ENCODE results near the gene SFMBT2.
"Not testable (repeated sequence)": the region's sequence is repeated elsewhere in the genome, so short reads cannot be mapped to it uniquely, and the experiment has no call there.

The SFMBT2 gene

DNA sequence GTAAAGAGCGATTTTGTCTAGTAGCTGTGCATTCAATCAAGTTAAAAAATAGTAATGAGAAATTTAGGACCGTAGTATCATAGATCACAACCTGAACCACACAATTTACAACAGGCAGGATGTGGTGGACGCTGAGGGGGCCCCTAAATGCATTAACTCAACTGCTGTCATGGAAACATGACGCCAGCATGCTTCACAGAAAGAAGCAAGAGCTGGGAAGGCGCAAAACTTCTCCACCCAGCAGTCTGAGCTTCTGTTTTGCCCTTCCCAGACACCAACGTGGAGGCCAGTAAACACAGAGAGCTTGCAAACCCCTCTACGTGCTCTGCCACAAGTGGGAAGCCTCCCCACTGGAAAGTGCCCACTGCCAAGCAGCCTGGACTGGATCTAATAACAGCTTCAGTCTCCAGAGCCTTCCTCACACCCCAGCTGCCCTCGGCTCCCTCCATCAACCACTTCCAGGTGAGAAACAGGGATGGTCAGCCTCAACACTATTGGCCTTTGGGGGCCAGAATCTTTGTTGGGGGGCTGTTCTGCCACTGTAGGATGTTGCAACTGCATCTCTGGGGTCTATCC, 151.8 kb downstream of the SFMBT2 start:
- DNase-seq, result peak; percentile 56

DNA sequence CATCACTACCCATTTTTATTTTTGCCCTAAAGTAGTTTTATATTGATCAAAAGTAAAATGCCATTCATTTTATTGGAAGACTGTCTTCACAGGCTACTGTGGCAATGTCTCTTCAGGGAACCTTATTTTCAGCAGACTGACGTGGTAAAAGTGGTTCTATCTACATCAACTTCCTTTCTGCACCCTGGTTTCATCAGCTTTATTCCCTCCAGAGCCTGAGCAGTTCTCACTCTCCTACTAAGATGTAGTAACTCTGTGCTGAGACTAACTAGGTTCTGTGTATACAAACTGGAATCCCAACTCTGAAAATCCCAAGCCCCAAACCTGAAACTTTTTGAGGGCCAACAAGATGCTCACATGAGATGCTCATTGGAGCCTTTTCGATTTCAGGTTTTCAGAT, 155.3 kb downstream of the SFMBT2 start:
- no peak for DNase-seq

DNA sequence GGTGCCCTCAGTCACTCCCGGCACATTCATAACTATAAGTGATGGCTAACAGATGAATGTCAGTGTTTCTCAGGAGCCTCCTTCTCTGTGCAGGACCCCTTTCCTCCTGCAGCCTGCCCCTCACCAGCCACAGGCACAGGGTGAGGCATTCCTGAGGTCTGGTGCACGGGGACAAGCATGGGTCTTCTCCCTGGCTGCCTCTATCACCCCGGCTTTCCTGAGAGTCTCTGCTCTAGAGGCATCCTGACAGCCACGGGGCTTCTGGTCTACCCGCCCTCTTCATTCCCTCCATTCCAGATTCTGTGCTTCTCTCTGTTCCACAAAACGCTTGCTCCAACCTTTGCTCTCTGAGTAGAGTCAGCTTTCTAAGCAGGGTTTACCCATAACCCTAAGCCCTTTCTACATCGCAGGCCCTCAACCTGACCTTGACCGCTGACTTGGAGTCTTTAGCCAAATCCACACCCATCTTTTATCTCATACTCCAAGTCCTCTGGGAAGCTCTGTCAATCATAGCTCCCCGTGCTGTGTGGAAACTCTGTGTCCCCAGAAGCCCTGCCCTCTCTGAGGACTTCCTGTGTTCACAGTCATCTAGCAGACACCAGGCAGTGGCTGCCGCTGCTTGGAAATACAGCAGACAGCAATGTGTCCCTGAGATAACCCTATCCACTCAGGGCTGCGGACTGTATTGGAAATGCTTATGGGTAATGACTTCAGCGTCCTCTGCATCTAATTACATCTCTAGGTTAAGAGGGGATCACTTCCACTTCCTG, 159.0 kb downstream of the SFMBT2 start:
- DNase-seq, result no peak

GRCh38 chr10:7250236-7250635, 160.6 kb downstream of the SFMBT2 start:
- DNase-seq, result no peak

DNA sequence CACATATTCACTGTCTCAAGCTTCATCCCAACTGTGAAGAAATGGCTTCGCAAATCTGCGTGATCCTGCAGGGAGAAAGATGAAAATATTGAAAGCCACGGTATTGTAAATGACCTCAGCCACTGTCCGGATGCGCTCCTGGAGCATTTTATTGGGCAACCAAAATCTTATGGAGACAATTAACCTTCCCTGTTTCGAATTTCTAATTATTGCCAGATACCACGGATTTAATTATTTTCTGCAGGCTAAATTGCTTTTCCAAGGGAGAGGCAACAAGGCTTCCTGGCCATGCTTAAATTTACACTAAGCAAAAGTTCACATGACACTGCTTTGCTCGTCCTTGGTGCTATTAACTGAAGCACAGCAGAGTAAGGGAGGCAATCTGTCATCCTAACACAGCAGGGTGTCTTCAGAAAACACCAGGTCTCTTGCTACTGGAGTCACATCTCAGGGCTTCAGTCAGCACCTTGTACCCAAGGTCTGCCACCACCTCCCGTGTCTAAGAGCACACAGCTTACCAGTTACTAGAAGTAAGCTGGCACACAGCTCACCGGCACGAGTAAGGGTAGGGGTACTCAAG, 162.2 kb downstream of the SFMBT2 start:
- no peak for DNase-seq

- no peak for DNase-seq
These were observed 162.7 kb downstream of the SFMBT2 start for GRCh38 chr10:7248148-7248547.

GRCh38 chr10:7245505-7245904, 165.3 kb downstream of the SFMBT2 start:
- DNase-seq, result no peak

- no peak for DNase-seq
These were observed 167.0 kb downstream of the SFMBT2 start for GRCh38 chr10:7243873-7244272.

GRCh38 chr10:7243139-7243538, 167.7 kb downstream of the SFMBT2 start:
- DNase-seq, result no peak

- no peak for DNase-seq
These were observed 171.4 kb downstream of the SFMBT2 start for GRCh38 chr10:7239312-7239985.

DNA sequence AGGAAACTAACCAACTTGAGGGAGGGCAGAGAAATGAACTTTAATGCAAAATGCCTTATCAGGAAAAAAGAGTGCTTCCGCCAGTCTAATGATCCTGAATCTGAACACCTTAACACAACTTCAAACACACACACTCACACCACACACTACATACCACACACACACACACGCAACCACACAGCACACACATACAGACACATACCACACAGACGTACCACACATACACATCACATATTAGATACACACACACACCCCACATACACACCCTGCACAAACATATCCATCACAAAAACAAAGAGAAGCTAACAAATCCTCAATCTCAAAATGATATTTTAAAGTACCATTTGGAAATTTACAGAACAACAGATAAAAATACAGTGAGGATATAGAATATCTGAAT, 175.5 kb downstream of the SFMBT2 start:
- DNase-seq, result no peak

GRCh38 chr10:7234109-7234508, 176.7 kb downstream of the SFMBT2 start:
- DNase-seq, result no peak

GRCh38 chr10:7233259-7233991, 177.4 kb downstream of the SFMBT2 start:
- no peak for DNase-seq

DNA sequence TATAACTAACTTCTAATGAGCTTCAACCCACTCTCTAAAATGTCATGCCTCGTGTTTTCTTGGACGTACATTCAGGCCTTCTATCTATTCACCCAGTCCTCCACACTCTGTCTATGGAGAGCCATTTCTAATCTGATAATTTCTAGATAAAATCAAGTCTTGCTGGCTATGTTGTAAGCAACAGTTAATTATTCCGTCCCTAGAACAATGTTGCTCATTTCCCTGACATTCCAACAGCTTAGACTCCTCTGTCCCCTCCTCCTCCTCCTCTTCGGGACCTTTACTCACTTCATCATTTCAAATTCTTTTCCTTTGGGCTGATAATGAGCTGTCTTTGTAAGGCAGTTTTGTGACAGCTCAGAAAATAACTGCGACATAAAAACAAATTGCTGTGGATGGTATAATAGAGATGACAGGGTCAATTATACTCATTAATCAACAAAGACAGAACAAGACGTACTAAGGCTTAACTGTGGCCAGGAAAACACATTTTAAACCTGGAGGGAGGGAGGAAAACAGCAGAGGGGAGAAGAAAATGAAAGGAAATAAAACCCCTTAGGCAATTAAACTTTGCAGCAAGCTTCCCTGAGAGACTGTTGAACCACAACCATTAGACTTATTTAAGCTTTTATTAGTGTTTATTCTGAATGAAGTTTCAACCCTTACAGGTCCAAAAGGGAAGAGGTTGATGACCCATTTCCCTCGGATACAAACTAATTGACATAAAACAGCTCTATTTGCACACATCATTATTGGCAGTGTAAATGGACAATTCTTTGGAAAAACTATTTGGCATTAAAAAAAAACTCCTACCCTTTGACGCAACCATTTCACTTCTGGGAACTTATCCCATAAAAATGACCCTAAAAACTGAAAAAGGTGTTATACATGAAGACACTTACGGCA, 179.1 kb downstream of the SFMBT2 start:
- no peak for DNase-seq

DNA sequence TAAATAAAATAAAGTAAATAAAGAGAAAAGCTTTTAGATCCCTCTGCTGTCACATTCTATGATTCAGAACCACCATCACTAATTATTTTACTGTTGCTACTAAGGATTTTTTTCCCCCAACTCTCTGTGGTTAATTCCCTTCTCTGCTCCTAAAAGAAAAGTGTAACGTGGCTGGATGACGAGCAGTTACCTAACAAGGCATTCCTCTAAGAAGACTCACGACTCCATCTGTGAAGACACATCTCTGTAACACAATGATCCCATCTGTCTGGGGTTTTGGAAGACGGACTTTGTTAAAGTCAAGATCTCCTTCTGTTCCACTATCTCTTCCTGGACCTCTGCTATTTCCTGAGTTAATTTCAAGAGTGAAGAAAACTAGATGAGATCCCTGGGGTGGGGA, 179.9 kb downstream of the SFMBT2 start:
- DNase-seq, result no peak

DNA sequence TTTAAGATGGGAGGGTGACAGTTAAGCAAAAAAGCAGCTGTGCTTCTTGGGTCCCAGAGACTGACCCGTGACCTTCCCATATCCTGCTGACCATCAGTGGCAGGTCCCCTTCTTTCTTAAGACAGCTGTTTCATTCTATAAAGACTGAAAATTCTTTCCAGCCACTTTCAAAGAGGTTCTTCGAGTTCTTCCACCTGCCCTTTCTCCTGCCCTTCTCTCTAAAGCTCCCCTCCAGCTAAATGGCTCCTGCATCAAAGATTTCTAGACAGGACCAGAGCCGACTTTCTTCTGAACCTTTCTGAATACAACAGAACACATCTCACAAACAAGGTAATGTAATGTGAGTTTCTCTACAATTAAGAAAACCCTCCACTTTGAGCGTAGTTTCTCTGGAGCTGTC, 180.8 kb downstream of the SFMBT2 start:
- DNase-seq, result no peak

GRCh38 chr10:7225133-7225532, 185.7 kb downstream of the SFMBT2 start:
- DNase-seq, result no peak

DNA sequence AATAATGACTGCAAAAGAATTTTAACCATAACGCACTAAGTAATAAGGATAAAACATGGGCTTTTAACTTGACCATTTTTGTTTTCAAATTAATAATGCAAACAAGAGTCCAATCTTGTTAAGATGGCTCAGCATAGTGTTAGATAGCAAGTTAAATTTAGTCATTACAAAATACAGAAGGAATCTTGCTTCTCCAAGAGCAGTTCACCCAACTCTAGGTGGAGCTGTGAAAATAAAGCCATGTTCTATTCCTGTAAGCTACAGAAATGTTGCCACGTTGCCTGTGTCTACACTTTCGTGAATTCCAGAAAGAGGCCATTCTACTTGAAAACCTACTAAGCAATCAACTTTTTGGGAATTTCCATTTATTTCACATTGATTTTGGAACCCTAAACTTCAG, 191.9 kb downstream of the SFMBT2 start:
- no peak for DNase-seq

- not testable (repeated sequence) for DNase-seq
These were observed 198.1 kb downstream of the SFMBT2 start for GRCh38 chr10:7212696-7213095.

GRCh38 chr10:7211857-7212577, 198.8 kb downstream of the SFMBT2 start:
- no peak for DNase-seq

GRCh38 chr10:7210516-7210915, 200.3 kb downstream of the SFMBT2 start:
- no peak for DNase-seq

Data from activated T-cell treated with anti-CD3 and anti-CD28 coated beads for 4 hours (primary cell).